ENCODE measurements around the gene ORMDL1.
A peak's percentile ranks its signal among the peaks of the same experiment; 100 is the strongest.
"Not testable (repeated sequence)": the region's sequence is repeated elsewhere in the genome, so short reads cannot be mapped to it uniquely, and the experiment has no call there.

Gene ORMDL1

GRCh38 chr2:189770590-189771322 is 13.4 kb downstream of the ORMDL1 start:
- DNase-seq: no peak

- DNase-seq: no peak
Measured at GRCh38 chr2:189763908-189764661, 20.1 kb downstream of the ORMDL1 start.

GRCh38 chr2:189762551-189763298 is 21.4 kb downstream of the ORMDL1 start, which contains the start of gene OSGEPL1:
Gene OSGEPL1 (minus strand): TSS chr2:189762792. CDS start chr2:189761640, 1,152 bp downstream.
- peak; percentile 80 to 86 (median 84) for DNase-seq

GRCh38 chr2:189762229-189762550 is 21.9 kb downstream of the ORMDL1 start:
- no peak for DNase-seq

- DNase-seq: not testable (repeated sequence)
Measured at GRCh38 chr2:189760154-189760553, 24.0 kb downstream of the ORMDL1 start.

- no peak for DNase-seq
Measured at GRCh38 chr2:189756311-189756952, 27.7 kb downstream of the ORMDL1 start.

- DNase-seq: peak in 2 of 4 experiments; percentile 1 to 4
Measured at GRCh38 chr2:189751080-189751658, 33.0 kb downstream of the ORMDL1 start.

GRCh38 chr2:189729430-189729829 is 54.7 kb downstream of the ORMDL1 start:
- DNase-seq: no peak

GRCh38 chr2:189726849-189727248 is 57.3 kb downstream of the ORMDL1 start:
- DNase-seq: no peak

- no peak for DNase-seq
Measured at GRCh38 chr2:189726271-189726670, 57.9 kb downstream of the ORMDL1 start.

- no peak for DNase-seq
Measured at GRCh38 chr2:189723192-189723591, 60.9 kb downstream of the ORMDL1 start.
